MM.1S (cell line): Measurements from ENCODE around the gene MAT1A.

Source experiments
- EZH2 ChIP-seq: fragments of 300-600 bp; sonication (generic); optimal IDR thresholded peaks from 2 replicates; pipeline ENCODE3; 2017; ENCODE audit warnings: low read depth, mild to moderate bottlenecking, antibody characterized with exemption, low read length, mixed read lengths
- EZH2phosphoT487 ChIP-seq: fragments of 300-600 bp; sonication (generic); IDR thresholded peaks from 2 replicates; pipeline ENCODE4 v1.6.1; 2018; ENCODE audit warnings: antibody characterized with exemption, low read length
- TF ChIP-seq, protein P1 (sequence below): fragments of 300-600 bp; sonication (generic); IDR thresholded peaks from 2 replicates; pipeline ENCODE4 v1.5.1; 2016; ENCODE audit warnings: antibody characterized with exemption, low read length, mixed read lengths

DNA sequence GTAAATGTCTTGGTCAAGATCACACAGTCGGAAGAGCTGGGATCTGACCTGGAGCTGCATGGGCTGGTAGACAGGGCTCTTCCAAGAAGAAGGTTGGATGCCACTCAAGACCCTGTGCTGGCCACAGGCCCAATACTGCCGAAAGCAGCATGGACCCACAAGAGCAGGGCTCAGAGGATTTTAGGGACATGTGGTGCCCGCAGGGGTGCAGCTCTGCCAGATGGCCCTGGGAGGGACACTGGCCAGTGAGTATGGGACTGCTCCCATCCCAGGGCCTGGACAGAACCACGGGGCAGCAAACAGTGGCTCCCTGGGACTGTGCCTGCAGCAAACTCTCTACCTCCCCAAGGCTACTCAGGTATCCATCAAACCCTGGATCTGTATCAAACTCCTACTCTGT, 12.4 kb downstream of the MAT1A start:
- TF ChIP-seq, protein P1, sequence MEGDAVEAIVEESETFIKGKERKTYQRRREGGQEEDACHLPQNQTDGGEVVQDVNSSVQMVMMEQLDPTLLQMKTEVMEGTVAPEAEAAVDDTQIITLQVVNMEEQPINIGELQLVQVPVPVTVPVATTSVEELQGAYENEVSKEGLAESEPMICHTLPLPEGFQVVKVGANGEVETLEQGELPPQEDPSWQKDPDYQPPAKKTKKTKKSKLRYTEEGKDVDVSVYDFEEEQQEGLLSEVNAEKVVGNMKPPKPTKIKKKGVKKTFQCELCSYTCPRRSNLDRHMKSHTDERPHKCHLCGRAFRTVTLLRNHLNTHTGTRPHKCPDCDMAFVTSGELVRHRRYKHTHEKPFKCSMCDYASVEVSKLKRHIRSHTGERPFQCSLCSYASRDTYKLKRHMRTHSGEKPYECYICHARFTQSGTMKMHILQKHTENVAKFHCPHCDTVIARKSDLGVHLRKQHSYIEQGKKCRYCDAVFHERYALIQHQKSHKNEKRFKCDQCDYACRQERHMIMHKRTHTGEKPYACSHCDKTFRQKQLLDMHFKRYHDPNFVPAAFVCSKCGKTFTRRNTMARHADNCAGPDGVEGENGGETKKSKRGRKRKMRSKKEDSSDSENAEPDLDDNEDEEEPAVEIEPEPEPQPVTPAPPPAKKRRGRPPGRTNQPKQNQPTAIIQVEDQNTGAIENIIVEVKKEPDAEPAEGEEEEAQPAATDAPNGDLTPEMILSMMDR, result no peak
- no peak for TF ChIP-seq EZH2phosphoT487
- no peak for TF ChIP-seq EZH2
